Measurements from ENCODE around the gene BTBD6. TPM values are rescaled to one million over a fixed set of nuclear protein-coding genes. Genes with fewer than 3 reads are reported as not detected.
"Not testable (repeated sequence)": the region's sequence is repeated elsewhere in the genome, so short reads cannot be mapped to it uniquely, and the experiment has no call there.

The BTBD6 gene
- total RNA-seq, 4 donors from 2014 or later, result 56.1 to 72.5 (median 69.4) TPM

- no peak overlapping the region for H3K4me3 ChIP-seq
- intact Hi-C loops (cut with DNase I), result no loop called here
- H3K36me3 ChIP-seq, result peaks cover 0 to 41% (median 18%) of the 10 kb centered on the region in 4 donors
- no peak for TF ChIP-seq EP300 (IDR thresholded peaks at IDR 0.05)
- no peak for TF ChIP-seq POLR2A (IDR thresholded peaks at IDR 0.05; ENCODE audit: low read depth)
- TF ChIP-seq POLR2AphosphoS5 (IDR thresholded peaks at IDR 0.05), result no peak
- no peak for TF ChIP-seq CTCF (IDR thresholded peaks at IDR 0.05)
- no peak for DNase-seq (ENCODE audit: extremely low spot score)
- WGBS, result 90% methylated on average over 15 of the region's 15 CpGs
- no peak overlapping the region for H3K27ac ChIP-seq (replicated peaks in 1 of 4)
- no peaks in the 10 kb centered on the region for H3K9me3 ChIP-seq
- peaks cover 0 to 18% (median 8%) of the 10 kb centered on the region in 4 donors for H3K4me1 ChIP-seq
- no peaks in the 10 kb centered on the region for H3K27me3 ChIP-seq
These were observed 24.3 kb downstream of the BTBD6 start for GRCh38 chr14:105272623-105273022.

GRCh38 chr14:105273062-105273461, 24.7 kb downstream of the BTBD6 start:
- DNase-seq (ENCODE audit: extremely low spot score), result no peak
- Histone ChIP-seq H3K9me3 (no peaks in the 10 kb centered on the region), H3K36me3 (peaks cover 0 to 37% (median 17%) of the 10 kb centered on the region in 4 donors), H3K27ac (replicated peaks in 1 of 4) (no peak overlapping the region), H3K27me3 (no peaks in the 10 kb centered on the region), H3K4me3 (no peak overlapping the region), H3K4me1 (peaks cover 0 to 21% (median 13%) of the 10 kb centered on the region in 4 donors)
- TF ChIP-seq POLR2A (IDR thresholded peaks at IDR 0.05; ENCODE audit: low read depth) (no peak), CTCF (IDR thresholded peaks at IDR 0.05) (no peak), EP300 (IDR thresholded peaks at IDR 0.05) (no peak), POLR2AphosphoS5 (IDR thresholded peaks at IDR 0.05) (no peak)
- 96% methylated on average over 11 of the region's 12 CpGs for WGBS
- intact Hi-C loops (cut with DNase I), result no loop called here

- TF ChIP-seq POLR2A (IDR thresholded peaks at IDR 0.05; ENCODE audit: low read depth) (no peak), EP300 (IDR thresholded peaks at IDR 0.05) (no peak), POLR2AphosphoS5 (IDR thresholded peaks at IDR 0.05) (no peak), CTCF (IDR thresholded peaks at IDR 0.05) (no peak)
- no peaks in the 10 kb centered on the region for H3K27me3 ChIP-seq
- peaks cover 0 to 16% (median 13%) of the 10 kb centered on the region in 4 donors for H3K4me1 ChIP-seq
- no peak overlapping the region for H3K4me3 ChIP-seq
- 100% methylated on average over 4 of the region's 6 CpGs for WGBS
- no peak for DNase-seq (ENCODE audit: extremely low spot score)
- no peaks in the 10 kb centered on the region for H3K9me3 ChIP-seq
- H3K27ac ChIP-seq (replicated peaks in 1 of 4), result no peak overlapping the region
- intact Hi-C loops (cut with DNase I), result no loop called here
- H3K36me3 ChIP-seq, result peaks cover 0 to 21% (median 11%) of the 10 kb centered on the region in 4 donors
These were observed 26.3 kb downstream of the BTBD6 start for GRCh38 chr14:105274637-105275036.

GRCh38 chr14:105275267-105275946, 27.1 kb downstream of the BTBD6 start:
- no peak overlapping the region for H3K4me3 ChIP-seq
- no peak for TF ChIP-seq EP300 (IDR thresholded peaks at IDR 0.05)
- TF ChIP-seq POLR2AphosphoS5 (IDR thresholded peaks at IDR 0.05), result no peak
- TF ChIP-seq CTCF (IDR thresholded peaks at IDR 0.05), result no peak
- no peak for TF ChIP-seq POLR2A (IDR thresholded peaks at IDR 0.05; ENCODE audit: low read depth)
- peaks cover 0 to 16% (median 13%) of the 10 kb centered on the region in 4 donors for H3K4me1 ChIP-seq
- WGBS, result 69% methylated on average over 16 of the region's 16 CpGs
- H3K27me3 ChIP-seq, result no peaks in the 10 kb centered on the region
- no peak for DNase-seq (ENCODE audit: extremely low spot score)
- H3K36me3 ChIP-seq, result peaks cover 0 to 19% (median 12%) of the 10 kb centered on the region in 4 donors
- no peak overlapping the region for H3K27ac ChIP-seq (replicated peaks in 1 of 4)
- intact Hi-C loops (cut with DNase I), result no loop called here
- H3K9me3 ChIP-seq, result no peaks in the 10 kb centered on the region

- H3K9me3 ChIP-seq; DNase-seq (ENCODE audit: extremely low spot score); H3K4me3 ChIP-seq; H3K27me3 ChIP-seq; intact Hi-C loops (cut with DNase I); H3K27ac ChIP-seq (replicated peaks in 1 of 4): not testable (repeated sequence)
- 87% methylated on average over 2 of the region's 4 CpGs for WGBS
- H3K36me3 ChIP-seq, result peaks cover 0 to 14% (median 6%) of the 10 kb centered on the region in 4 donors
- H3K4me1 ChIP-seq, result peaks cover 5 to 29% (median 26%) of the 10 kb centered on the region in 4 donors
These were observed 29.1 kb downstream of the BTBD6 start for GRCh38 chr14:105277448-105277847.

Measured in esophagus muscularis mucosa (tissue), 4 donors.